Left lung (tissue), 10 donors: ENCODE results near the gene NCR3LG1. TPM values are rescaled to one million over a fixed set of nuclear protein-coding genes. Genes with fewer than 3 reads are reported as not detected.
A peak's percentile ranks its signal among the peaks of the same experiment; 100 is the strongest.

Source experiments
- ATAC-seq: fragments of 200-7000 bp; cut with Tn5 transposase; one replicate; pipeline ENCODE4 v1.9.1; 2020; ENCODE audit warnings: moderate library complexity
- DNase-seq, 4 donors: peaks; one replicate each; pipeline ENCODE4 v3.0.0-alpha.2; 2013 to 2020
- H3K27ac ChIP-seq, 2 donors: fragments of 200-600 bp; sonication (generic) in 1 of 2; one replicate each; pipeline versions ENCODE4 v1.5.0 to v1.8.0; 2020 to 2021
- H3K27me3 ChIP-seq, 2 donors: fragments of 200-600 bp; sonication (generic) in 1 of 2; one replicate each; pipeline versions ENCODE4 v1.5.0 to v1.8.0; 2020 to 2021
- H3K36me3 ChIP-seq, 2 donors: fragments of 200-600 bp; sonication (generic) in 1 of 2; one replicate each; pipeline versions ENCODE4 v1.5.0 to v1.8.0; 2020 to 2021
- H3K4me1 ChIP-seq, 2 donors: fragments of 200-600 bp; one replicate each; pipeline ENCODE4 v1.8.0; 2021
- H3K4me3 ChIP-seq, 2 donors: fragments of 200-600 bp; sonication (generic) in 1 of 2; one replicate each; pipeline versions ENCODE4 v1.5.0 to v1.8.0; 2020 to 2021; ENCODE audit warnings: mild to moderate bottlenecking in 1 of 2
- H3K9me3 ChIP-seq, 2 donors: fragments of 200-600 bp; sonication (generic) in 1 of 2; one replicate each; pipeline versions ENCODE4 v1.5.0 to v1.8.0; 2020 to 2021
- intact Hi-C, 2 donors: fragments of 100-400 bp; cut with DNase I; formaldehyde crosslinking; loops; one replicate each; pipeline versions ENCODE4 v1.11.2 to v1.14.2; 2022
- polyA plus RNA-seq, 6 donors: library from polyadenylated mRNA; unstranded; fragments of 120-200 nt; gene quantifications; one replicate each; pipeline ENCODE4 v1.2.1, GENCODE V29; 2013; ENCODE audit not compliant: insufficient read length in 6 of 6
- total RNA-seq, 2 donors: library from RNA; stranded (reverse); fragmentation: NEBNext Ultra II Directional; extraction: Animal tissue kit (Norgen Biotek cat#: 25700); gene quantifications; one replicate each; pipeline ENCODE4 v1.2.1, GENCODE V29; 2021
- TF ChIP-seq, protein P1 (sequence below), 2 donors: fragments of 200-600 bp; sonication (generic) in 1 of 2; IDR thresholded peaks; one replicate each; pipeline versions ENCODE4 v1.5.0 to v1.8.0; 2021; ENCODE audit warnings: antibody characterized with exemption in 2 of 2
- donor health status: DM: no; HTN: yes; CAD: no.
- donor health status: DM: no; HTN: no; CAD: no.

The NCR3LG1 gene
- total and polyA plus RNA-seq, 8 donors, result 0.63 to 9.8 (median 0.85) TPM

DNA sequence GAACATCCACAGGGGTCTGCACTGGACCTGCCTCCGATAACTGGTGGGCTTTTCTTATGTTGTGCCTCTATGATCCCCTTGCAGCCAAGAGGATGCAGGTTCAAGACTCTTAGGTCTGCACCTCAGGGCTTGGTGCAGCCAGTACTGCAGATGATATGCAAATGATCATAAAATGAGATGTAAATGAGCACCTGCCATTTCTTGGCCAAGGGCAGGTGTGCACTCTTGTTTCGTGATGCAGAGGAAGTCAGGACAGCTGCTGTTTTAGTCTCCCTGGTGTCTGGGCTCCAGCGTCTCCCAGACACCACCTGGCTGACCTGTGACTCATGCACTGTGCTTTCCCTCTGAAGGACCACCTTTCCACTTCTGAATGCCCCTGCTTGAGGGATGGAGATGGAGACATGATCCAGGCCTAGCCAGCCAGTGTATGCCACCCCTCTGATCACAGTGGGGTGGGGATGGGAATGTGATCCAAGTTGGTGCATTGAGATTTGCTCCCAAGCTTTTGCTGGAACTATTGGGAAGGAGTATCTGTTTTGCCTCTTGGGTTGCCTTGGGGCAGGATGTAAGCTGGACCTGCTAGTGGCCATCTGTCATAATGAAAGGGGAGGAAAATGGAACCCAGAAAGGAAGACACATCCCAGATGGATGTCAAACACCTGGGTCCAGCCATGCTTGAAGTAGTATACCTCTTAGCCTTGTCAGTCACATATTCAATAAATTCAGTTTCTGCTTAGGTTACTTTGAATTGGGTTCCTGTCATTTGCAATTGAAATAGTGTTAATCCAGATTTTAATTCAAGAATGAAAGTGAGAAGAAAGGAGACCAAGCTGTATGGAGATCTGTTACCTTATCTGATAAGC, 40.1 kb downstream of the NCR3LG1 start:
- TF ChIP-seq, protein P1, sequence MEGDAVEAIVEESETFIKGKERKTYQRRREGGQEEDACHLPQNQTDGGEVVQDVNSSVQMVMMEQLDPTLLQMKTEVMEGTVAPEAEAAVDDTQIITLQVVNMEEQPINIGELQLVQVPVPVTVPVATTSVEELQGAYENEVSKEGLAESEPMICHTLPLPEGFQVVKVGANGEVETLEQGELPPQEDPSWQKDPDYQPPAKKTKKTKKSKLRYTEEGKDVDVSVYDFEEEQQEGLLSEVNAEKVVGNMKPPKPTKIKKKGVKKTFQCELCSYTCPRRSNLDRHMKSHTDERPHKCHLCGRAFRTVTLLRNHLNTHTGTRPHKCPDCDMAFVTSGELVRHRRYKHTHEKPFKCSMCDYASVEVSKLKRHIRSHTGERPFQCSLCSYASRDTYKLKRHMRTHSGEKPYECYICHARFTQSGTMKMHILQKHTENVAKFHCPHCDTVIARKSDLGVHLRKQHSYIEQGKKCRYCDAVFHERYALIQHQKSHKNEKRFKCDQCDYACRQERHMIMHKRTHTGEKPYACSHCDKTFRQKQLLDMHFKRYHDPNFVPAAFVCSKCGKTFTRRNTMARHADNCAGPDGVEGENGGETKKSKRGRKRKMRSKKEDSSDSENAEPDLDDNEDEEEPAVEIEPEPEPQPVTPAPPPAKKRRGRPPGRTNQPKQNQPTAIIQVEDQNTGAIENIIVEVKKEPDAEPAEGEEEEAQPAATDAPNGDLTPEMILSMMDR (IDR thresholded peaks at IDR 0.05), result no peak
- peaks cover 0 to 19% of the 10 kb centered on the region in 2 donors for H3K4me1 ChIP-seq
- no peak for DNase-seq

DNA sequence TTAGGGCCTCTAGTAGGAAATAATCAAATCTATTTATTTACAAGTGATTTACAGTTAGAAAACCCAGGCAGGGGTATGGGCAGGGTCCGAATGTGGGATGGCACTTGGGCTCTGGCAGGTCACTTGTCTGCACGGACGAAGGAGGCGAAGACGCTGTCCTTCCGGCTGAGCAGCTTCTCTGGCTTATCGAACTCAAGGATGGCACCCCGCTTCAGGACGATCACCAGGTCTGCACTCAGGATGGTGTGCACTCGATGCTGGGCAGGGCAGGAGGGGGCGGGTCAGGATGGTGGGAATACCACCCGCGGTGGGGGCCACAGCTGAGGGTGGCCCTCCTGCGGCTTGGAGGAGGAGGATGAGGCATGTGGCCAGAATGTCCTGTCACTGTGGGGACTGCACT, 41.3 kb downstream of the NCR3LG1 start:
- Histone ChIP-seq H3K4me1 (peaks cover 0 to 19% of the 10 kb centered on the region in 2 donors), H3K4me3 (no peak overlapping the region), H3K9me3 (no peaks in the 10 kb centered on the region), H3K36me3 (no peaks in the 10 kb centered on the region), H3K27ac (no peak overlapping the region), H3K27me3 (peaks cover 0 to 21% of the 10 kb centered on the region in 2 donors)
- DNase-seq, result no peak
- TF ChIP-seq, protein P1 (IDR thresholded peaks at IDR 0.05), result no peak
- intact Hi-C loops, result no loop called here
- ATAC-seq, result no peak

More for the DNA sequence above, 40.1 kb downstream of the NCR3LG1 start:
- Histone ChIP-seq H3K4me3 (no peak overlapping the region), H3K27me3 (peaks cover 0 to 26% of the 10 kb centered on the region in 2 donors), H3K36me3 (no peaks in the 10 kb centered on the region), H3K27ac (no peak overlapping the region), H3K9me3 (no peaks in the 10 kb centered on the region)
- intact Hi-C loops, result no loop called here
- no peak for ATAC-seq

DNA sequence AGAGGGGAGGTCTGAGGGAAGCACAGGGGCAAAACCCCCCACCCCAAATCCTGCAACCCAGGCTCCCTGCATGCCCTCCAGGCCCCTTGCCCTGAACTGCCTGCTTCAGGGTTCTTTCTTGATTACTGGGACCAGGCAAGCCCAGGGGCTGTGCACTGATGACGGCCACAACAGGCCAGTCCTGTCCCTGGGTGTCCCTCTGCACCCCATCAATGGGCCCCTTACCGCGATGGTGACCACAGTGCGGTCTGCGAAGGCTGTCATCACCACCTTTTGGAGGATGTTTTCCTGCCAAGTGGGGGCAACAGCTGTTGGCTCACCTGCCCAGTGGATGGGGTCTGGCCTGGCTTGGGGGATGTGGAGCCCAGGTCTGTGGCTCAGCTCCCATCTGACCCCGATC, 41.9 kb downstream of the NCR3LG1 start:
- ATAC-seq (no peak), DNase-seq (no peak)
- TF ChIP-seq, protein P1 (IDR thresholded peaks at IDR 0.05), result no peak
- peaks cover 0 to 14% of the 10 kb centered on the region in 2 donors for H3K4me1 ChIP-seq
- intact Hi-C loops, result no loop called here
- H3K27ac ChIP-seq, result no peak overlapping the region
- H3K36me3 ChIP-seq, result no peaks in the 10 kb centered on the region
- no peaks in the 10 kb centered on the region for H3K9me3 ChIP-seq
- H3K4me3 ChIP-seq, result no peak overlapping the region
- peaks cover 0 to 15% of the 10 kb centered on the region in 2 donors for H3K27me3 ChIP-seq

DNA sequence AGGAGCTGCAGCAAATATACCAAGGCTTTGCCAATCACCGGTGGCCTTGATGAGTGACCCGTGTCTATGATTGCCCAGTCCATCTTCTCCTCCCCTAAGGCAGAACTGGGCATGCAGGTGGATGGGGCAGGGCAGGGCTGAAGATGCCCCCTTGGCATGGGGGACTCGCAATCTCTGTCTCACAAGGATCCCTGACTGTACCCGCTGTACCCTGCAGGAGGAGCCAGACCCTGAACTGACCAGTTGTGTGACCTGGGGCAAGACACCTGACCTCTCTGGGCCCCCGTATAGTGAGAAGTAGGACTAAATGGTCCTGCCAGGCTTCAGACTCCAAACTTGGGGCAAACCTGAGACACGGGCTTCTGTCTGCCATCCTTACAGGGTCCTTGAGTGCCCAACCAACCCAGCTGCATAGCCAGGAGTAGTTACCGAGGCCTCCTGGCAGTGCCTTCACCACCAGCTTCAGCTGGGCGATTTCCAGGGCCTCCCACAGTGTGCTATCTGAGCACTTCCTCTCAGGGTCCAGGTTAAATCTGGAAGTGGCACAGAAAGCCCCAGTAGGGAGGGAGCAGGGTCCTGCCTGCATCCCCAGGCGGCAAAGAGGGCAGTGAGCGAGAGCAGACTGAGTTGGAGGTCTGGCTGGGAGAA, 43.3 kb downstream of the NCR3LG1 start:
- Histone ChIP-seq H3K4me1 (peaks cover 0 to under 1% of the 10 kb centered on the region in 2 donors), H3K36me3 (no peaks in the 10 kb centered on the region), H3K27me3 (peaks cover 0 to 2% of the 10 kb centered on the region in 2 donors), H3K4me3 (no peak overlapping the region), H3K9me3 (no peaks in the 10 kb centered on the region), H3K27ac (no peak overlapping the region)
- DNase-seq (no peak), ATAC-seq (no peak)
- intact Hi-C loops, result no loop called here
- TF ChIP-seq, protein P1 (IDR thresholded peaks at IDR 0.05), result no peak

DNA sequence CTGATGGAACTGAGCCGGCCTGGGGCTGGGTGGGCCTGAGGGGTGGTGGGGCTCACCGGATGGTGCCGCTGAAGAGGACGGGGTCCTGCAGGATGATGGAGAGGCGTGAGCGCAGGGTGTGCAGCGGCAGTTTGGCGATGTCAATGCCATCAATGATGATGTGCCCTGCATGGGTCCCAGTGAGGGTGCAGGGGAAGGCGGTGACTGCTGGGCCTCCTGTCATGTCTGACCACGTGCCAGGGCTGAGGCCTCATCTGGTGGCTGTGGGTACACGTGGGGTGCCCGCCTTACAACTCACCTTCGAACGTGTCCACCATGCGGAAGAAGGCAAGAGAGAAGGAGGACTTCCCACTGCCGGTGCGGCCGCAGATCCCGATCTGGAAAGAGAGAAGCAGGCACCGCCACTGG, 44.0 kb downstream of the NCR3LG1 start:
- H3K27ac ChIP-seq, result no peak overlapping the region
- H3K9me3 ChIP-seq, result no peaks in the 10 kb centered on the region
- no peaks in the 10 kb centered on the region for H3K27me3 ChIP-seq
- H3K4me1 ChIP-seq, result no peaks in the 10 kb centered on the region
- TF ChIP-seq, protein P1 (IDR thresholded peaks at IDR 0.05), result no peak
- DNase-seq (peak in 1 of 4 donors; percentile 72), ATAC-seq (no peak)
- H3K4me3 ChIP-seq, result no peak overlapping the region
- intact Hi-C loops, result no loop called here
- H3K36me3 ChIP-seq, result no peaks in the 10 kb centered on the region
